ENCODE data around the gene TMEM192.

The TMEM192 gene

GRCh38 chr4:165112368-165113121 is at the start of gene TMEM192:
TSS of gene TMEM192 (minus strand) at chr4:165112860. CDS start at chr4:165112773, 87 bp downstream.
- TF ChIP-seq CTCF (IDR thresholded peaks at IDR 0.05; ENCODE audit: extremely low read depth, missing control alignments): peak; percentile 47
- peak; percentile 97 for DNase-seq (ENCODE audit: low spot score)

GRCh38 chr4:165158762-165159161 is 46.1 kb upstream of the TMEM192 start:
- no peak for DNase-seq (ENCODE audit: low spot score)
- TF ChIP-seq CTCF (IDR thresholded peaks at IDR 0.05; ENCODE audit: extremely low read depth, missing control alignments): no peak

- no peak for TF ChIP-seq CTCF (IDR thresholded peaks at IDR 0.05; ENCODE audit: extremely low read depth, missing control alignments)
These were observed 44.2 kb upstream of the TMEM192 start for GRCh38 chr4:165156906-165157305.

GRCh38 chr4:165154482-165154881 is 41.8 kb upstream of the TMEM192 start:
- no peak for TF ChIP-seq CTCF (IDR thresholded peaks at IDR 0.05; ENCODE audit: extremely low read depth, missing control alignments)
- DNase-seq (ENCODE audit: low spot score): no peak

More at GRCh38 chr4:165156906-165157305, 44.2 kb upstream of the TMEM192 start:
- DNase-seq (ENCODE audit: low spot score): no peak

- TF ChIP-seq CTCF (IDR thresholded peaks at IDR 0.05; ENCODE audit: extremely low read depth, missing control alignments): no peak
- no peak for DNase-seq (ENCODE audit: low spot score)
These were observed 39.9 kb upstream of the TMEM192 start for GRCh38 chr4:165152527-165152926.

- TF ChIP-seq CTCF (IDR thresholded peaks at IDR 0.05; ENCODE audit: extremely low read depth, missing control alignments): no peak
- DNase-seq (ENCODE audit: low spot score): no peak
These were observed 39.1 kb upstream of the TMEM192 start for GRCh38 chr4:165151734-165152133.

GRCh38 chr4:165150545-165150944 is 37.9 kb upstream of the TMEM192 start:
- no peak for DNase-seq (ENCODE audit: low spot score)
- TF ChIP-seq CTCF (IDR thresholded peaks at IDR 0.05; ENCODE audit: extremely low read depth, missing control alignments): no peak
